IPS-11a (cell line): Measurements from ENCODE around the gene SLC31A1.
A peak's percentile ranks its signal among the peaks of the same experiment; 100 is the strongest.

Experiments
- H3K4me3 ChIP-seq: one replicate; pipeline ENCODE4 v1.5.1; 2013; ENCODE audit warnings: low read depth, low read length, control low read depth

SLC31A1 gene

GRCh38 chr9:113221003-113221799 lies at the start of gene SLC31A1, which contains the start of gene FKBP15:
Gene SLC31A1, plus strand, starts transcription at chr9:113221544. Its CDS starts 34,605 bp downstream, at chr9:113256149.
Gene FKBP15, minus strand, starts transcription at chr9:113221277. Its CDS starts 34 bp downstream, at chr9:113221243.
- peak within 1 kb of the TSS; percentile 90 for H3K4me3 ChIP-seq

DNA sequence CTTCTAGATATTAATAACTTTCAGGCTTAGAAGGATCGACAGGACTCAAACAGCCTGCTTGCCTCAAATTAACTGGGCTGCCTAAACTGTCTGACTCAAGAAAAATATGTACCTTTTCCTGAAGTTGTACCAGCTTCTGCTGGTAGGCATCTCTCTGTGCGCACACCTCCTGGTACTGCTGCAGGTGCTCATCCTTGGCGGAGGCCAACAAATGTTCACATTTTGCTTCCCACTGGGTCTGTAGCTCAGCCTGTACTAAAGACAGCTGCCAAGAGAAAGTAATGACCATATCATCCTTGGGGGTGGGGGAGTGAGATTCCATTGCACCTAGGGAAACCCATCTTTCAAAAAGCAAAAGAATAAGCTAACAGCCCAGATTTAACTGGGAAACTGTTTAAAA lies 48.0 kb upstream of the SLC31A1 start:
- H3K4me3 ChIP-seq = no peak overlapping the region

DNA sequence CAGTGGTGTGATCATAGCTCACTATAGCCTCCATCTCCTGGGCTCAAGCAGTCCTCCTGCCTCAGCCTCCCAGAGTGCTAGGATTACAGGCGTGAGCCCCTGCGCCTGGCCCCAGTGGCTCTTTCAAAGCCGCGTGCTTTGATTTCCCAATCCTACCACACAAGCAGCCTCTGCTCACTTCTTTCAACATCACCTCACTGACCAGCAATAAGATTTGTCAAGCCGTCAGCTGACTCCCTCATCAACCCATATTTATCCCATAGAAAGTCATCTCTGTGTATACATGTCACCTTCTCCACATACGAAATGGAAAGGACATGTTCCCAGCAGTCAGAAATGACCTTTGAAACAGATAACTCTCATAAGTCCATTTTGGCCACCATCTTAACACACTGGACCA lies 44.5 kb upstream of the SLC31A1 start:
- no peak overlapping the region for H3K4me3 ChIP-seq

DNA sequence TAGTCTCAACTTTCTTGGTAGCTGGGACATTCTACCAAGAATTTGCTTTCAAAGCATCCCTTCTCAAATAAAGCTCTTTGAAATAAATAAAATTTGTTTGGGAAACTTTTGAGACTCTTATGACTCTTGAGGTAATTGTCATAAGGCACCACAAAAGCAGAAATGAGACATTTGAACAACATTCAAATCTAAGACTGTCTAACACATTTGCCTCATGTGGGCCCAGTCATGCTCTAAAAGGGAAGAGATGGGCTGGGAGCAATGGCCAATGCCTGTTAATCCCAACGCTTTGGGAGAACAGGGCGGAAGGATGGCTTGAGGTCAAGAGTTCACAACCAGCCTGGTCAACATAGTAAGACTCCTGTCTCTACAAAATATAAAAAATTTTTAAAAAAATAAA lies 44.1 kb upstream of the SLC31A1 start:
- H3K4me3 ChIP-seq = no peak overlapping the region

- no peak overlapping the region for H3K4me3 ChIP-seq
These were observed 43.3 kb upstream of the SLC31A1 start for GRCh38 chr9:113178087-113178486.

DNA sequence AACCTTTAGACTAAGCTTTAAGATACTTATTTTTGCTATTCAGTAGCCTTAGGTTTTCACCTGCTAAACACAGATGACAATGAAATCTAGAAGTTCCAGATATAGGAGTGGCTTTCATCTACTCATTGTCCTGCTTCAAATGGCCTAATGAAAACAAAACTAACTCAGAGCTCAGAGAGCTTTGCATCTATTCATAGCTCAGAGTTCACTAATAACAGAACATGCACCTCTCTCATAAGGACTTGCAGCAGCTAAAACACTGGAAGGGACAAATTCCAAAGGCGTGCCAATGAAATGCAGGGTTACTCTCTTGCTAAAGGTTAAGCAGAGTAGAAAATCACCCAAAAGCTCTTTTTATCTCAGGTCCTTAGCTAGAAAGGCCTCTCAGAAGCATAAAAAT lies 41.5 kb upstream of the SLC31A1 start:
- H3K4me3 ChIP-seq = no peak overlapping the region

DNA sequence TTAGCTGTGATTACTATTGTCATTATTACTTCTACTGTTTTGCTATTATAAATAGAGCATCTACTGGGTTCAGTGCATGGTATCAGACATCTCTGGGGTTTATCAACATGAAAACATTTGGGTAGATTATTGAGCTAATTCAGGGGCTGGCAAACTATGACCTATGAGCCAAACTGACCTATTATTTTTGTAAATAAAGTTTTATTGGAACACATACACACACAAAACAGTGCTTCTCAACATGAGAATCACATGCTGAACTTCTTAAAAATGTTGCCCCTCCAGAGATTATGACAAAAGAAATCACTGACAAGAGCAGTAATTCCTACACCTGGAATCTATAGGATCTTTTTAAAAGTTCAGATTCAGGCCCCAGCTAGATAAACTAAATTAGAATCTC lies 40.2 kb upstream of the SLC31A1 start:
- no peak overlapping the region for H3K4me3 ChIP-seq

DNA sequence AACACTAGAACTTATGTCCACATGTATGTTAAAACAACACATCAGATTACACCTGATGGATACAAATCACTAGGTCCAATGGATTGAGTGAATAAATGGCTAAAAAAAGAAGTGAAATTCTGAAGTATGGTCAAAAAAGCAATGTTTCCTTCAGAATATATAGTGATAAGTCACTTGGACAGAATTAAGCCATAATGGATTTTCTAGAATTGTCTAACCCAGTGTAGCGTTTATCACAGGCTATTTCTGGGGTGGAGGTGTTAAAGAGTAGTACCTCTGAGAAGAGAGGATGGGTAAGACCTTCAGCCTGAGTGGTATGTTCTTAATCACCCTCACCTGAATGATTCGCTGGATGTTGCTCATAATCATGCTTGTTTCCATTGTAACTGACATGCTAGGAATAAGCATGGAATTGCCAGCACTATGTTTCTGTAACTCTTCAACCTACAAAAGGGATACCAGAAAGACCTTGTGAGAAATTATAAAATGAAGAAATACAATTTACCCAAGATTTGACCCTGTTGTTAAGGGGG lies 37.3 kb upstream of the SLC31A1 start:
- no peak overlapping the region for H3K4me3 ChIP-seq

- H3K4me3 ChIP-seq = no peak overlapping the region
These were observed 36.8 kb upstream of the SLC31A1 start for GRCh38 chr9:113184539-113184938.

DNA sequence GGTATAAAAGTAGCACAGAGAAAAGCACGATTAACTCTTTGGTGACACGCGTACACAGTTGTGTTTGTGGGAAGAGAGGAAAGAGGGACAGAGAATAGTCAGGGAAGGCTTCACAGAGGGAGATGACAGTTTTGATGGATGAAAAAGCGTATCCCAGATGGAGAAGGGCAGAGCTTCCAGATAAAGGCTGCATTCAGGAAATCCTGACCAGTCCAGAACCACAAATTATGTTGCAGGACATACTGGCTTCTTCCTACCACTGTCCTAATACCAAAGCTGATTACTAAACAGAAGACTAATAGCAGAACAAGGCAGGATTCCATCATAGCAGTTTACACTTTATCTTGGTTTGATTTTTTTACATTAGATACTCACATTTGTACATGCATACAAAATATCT lies 36.1 kb upstream of the SLC31A1 start:
- no peak overlapping the region for H3K4me3 ChIP-seq

DNA sequence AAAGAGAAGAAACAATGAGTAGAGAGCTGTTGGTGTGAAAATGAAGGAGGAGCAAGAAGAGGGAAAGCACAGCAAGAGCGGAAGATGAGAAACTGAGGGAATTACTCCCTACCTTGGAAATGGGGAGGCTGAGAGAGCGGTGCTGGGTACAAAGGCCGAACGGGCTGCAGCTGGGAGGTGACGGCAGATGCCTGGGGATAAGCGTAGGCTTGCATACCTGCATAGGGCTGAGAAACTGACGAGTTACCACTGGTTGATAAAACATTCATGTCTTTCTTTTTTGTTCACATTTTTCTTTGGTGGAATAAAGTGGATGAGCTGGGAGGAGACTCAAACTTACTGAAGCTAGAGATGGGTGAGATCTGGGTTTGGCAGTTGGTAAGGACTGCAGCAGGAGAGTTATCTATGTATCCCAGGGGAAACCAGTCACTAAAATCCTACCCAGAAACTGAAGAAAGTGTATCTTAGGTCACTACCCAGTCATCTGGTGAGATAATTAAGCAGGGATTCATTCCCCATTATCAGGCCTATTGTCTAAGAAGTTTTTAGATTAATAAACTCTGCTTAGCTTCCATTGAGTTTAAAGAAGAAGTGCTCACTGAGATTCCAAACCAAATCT lies 35.1 kb upstream of the SLC31A1 start:
- no peak overlapping the region for H3K4me3 ChIP-seq

DNA sequence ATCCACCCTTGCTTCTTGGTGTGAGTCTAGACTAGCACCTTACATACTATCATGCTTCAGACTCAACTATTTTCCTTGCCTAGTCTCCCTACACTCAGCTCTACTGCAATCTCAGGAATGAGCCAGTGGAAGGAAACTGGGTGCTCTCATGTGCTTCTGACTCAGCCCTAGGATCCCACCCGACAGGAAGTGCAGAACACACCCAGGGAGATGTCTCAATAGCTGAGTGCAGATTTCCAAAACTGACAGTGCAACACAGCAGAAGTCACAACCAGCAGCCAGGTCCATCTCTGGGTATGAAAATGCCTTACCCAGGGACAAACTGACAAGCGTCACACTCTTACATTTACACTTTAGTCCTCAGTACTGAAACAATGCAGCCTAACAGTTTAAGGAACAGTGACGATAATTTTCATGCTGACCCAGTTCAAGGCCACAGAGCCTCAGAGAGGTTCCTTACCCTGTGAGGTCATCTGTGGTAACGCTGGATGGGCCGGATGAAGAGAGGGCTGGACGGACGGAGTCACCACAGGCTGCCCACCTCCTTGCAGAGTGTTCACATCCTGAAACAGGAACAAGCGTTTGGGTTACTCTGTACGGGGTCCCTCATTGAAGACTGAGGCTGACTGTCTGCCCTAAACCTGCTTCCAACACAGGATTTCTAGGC lies 33.3 kb upstream of the SLC31A1 start:
- H3K4me3 ChIP-seq = no peak overlapping the region

- no peak overlapping the region for H3K4me3 ChIP-seq
These were observed 28.9 kb upstream of the SLC31A1 start for GRCh38 chr9:113192455-113192854.

GRCh38 chr9:113199683-113200329 lies 21.5 kb upstream of the SLC31A1 start:
- H3K4me3 ChIP-seq = no peak overlapping the region

- no peak overlapping the region for H3K4me3 ChIP-seq
These were observed 15.9 kb upstream of the SLC31A1 start for GRCh38 chr9:113205432-113205831.

DNA sequence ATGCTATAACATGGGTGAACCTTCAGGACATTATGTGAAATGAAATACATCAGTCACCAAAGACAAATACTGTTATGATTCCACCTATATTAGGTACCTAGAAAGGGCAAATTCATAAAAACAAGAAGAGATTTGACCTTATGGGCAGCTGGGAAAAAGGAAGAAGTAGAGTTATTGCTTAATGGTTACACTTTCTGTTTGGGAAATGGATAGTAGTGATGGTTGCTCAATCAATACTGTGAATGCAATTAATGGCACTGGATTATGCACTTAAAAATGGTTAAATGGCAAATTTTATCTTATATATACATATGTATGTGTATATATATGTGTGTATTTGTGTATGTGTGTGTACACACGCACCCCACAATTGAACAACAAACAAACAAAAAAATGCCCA lies 15.5 kb upstream of the SLC31A1 start:
- no peak overlapping the region for H3K4me3 ChIP-seq

- no peak overlapping the region for H3K4me3 ChIP-seq
These were observed 10.5 kb upstream of the SLC31A1 start for GRCh38 chr9:113210815-113211214.

- no peak overlapping the region for H3K4me3 ChIP-seq
These were observed 6.2 kb upstream of the SLC31A1 start for GRCh38 chr9:113215132-113215531.

DNA sequence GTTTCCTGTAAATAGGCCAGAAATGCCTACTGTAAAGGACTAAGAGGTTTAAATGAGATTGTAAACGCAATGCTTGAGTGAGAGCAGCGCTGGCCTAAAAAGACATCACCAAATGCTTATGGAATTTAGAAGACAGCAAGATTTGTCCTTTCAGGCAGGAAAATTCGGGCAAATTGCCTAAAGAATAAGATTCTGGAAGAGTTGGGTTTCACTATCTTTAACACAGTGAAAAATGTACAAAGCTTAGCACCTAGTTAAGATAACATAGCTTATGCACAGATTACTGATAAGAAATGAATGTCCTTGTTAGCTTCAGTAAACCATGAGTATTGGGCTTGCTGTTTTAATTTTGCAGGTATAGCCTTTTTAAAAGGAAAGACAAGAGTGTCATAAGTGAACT lies 4.9 kb upstream of the SLC31A1 start:
- no peak overlapping the region for H3K4me3 ChIP-seq

GRCh38 chr9:113219186-113219936 lies 2.0 kb upstream of the SLC31A1 start:
- no peak overlapping the region for H3K4me3 ChIP-seq
